Mesodermal cell (in vitro differentiated cells): Measurements from ENCODE around the gene HSDL1.

Experiments
- H3K27ac ChIP-seq: 2 replicates; pipeline ENCODE4 v1.7.0; 2013; ENCODE audit warnings: mild to moderate bottlenecking, low read depth, low read length, moderate library complexity; ENCODE audit not compliant: severe bottlenecking
- H3K36me3 ChIP-seq: 2 replicates; pipeline ENCODE4 v1.7.1; 2013; ENCODE audit warnings: mild to moderate bottlenecking, low read length, moderate library complexity; ENCODE audit not compliant: control insufficient read depth, insufficient read depth
- H3K4me1 ChIP-seq: one replicate; pipeline ENCODE4 v1.7.1; 2013; ENCODE audit warnings: mild to moderate bottlenecking, low read length; ENCODE audit not compliant: insufficient read depth, control insufficient read depth, poor library complexity, severe bottlenecking
- H3K4me3 ChIP-seq: 2 replicates; pipeline ENCODE4 v1.7.0; 2013; ENCODE audit warnings: low read length, control low read depth, mild to moderate bottlenecking; ENCODE audit not compliant: insufficient read depth, poor library complexity, severe bottlenecking; ENCODE audit errors: extremely low read depth
- H3K9me3 ChIP-seq: 2 replicates; pipeline ENCODE4 v1.7.1; 2013; ENCODE audit warnings: mild to moderate bottlenecking, low read length, moderate library complexity; ENCODE audit not compliant: control insufficient read depth
- WGBS, 2 experiments: methylation state at CpG; one replicate each; pipeline ENCODE4 v1.1.5; 2013; ENCODE audit warnings: missing lambda C conversion rate in 2 of 2; ENCODE audit not compliant: insufficient coverage in 2 of 2; 5-methylcytosine and 5-hydroxymethylcytosine counted together

Gene HSDL1

GRCh38 chr16:84175350-84176081, 30.5 kb upstream of the HSDL1 start:
- Histone ChIP-seq H3K9me3 (no peaks in the 10 kb centered on the region), H3K36me3 (peaks cover 14% of the 10 kb centered on the region), H3K27ac (no peak overlapping the region), H3K4me3 (no peak overlapping the region), H3K4me1 (peaks cover 28% of the 10 kb centered on the region)
- 74 to 90% methylated on average over 5 to 9 of the region's 10 CpGs for WGBS, 2 experiments

GRCh38 chr16:84174396-84174795, 29.4 kb upstream of the HSDL1 start:
- H3K4me3 ChIP-seq, result no peak overlapping the region
- peaks cover 3% of the 10 kb centered on the region for H3K36me3 ChIP-seq
- H3K9me3 ChIP-seq, result no peaks in the 10 kb centered on the region
- H3K27ac ChIP-seq, result no peak overlapping the region
- WGBS, 2 experiments, result 88 to 96% methylated on average over 8 to 10 of the region's 11 CpGs
- peaks cover 26% of the 10 kb centered on the region for H3K4me1 ChIP-seq

GRCh38 chr16:84169765-84170310, 24.9 kb upstream of the HSDL1 start:
- no peak overlapping the region for H3K27ac ChIP-seq
- H3K4me1 ChIP-seq, result no peaks in the 10 kb centered on the region
- 88% methylated on average over 5 to 9 of the region's 11 CpGs for WGBS, 2 experiments
- no peaks in the 10 kb centered on the region for H3K9me3 ChIP-seq
- no peaks in the 10 kb centered on the region for H3K36me3 ChIP-seq
- H3K4me3 ChIP-seq, result no peak overlapping the region

- Histone ChIP-seq H3K9me3 (no peaks in the 10 kb centered on the region), H3K27ac (no peak overlapping the region), H3K4me1 (no peaks in the 10 kb centered on the region), H3K36me3 (no peaks in the 10 kb centered on the region), H3K4me3 (no peak overlapping the region)
- 84 to 92% methylated on average over 8 to 10 of the region's 13 CpGs for WGBS, 2 experiments
Observed at GRCh38 chr16:84166796-84167695, 22.1 kb upstream of the HSDL1 start.

GRCh38 chr16:84165746-84166145, 20.8 kb upstream of the HSDL1 start:
- Histone ChIP-seq H3K36me3 (no peaks in the 10 kb centered on the region), H3K9me3 (no peaks in the 10 kb centered on the region), H3K4me1 (no peaks in the 10 kb centered on the region), H3K4me3 (no peak overlapping the region), H3K27ac (no peak overlapping the region)
- WGBS, 2 experiments, result 90% methylated on average over 7 of the region's 7 CpGs

- WGBS, 2 experiments, result 82 to 90% methylated on average over 2 to 3 of the region's 3 CpGs
Observed at GRCh38 chr16:84161801-84162200, 16.8 kb upstream of the HSDL1 start.

GRCh38 chr16:84161037-84161436, 16.1 kb upstream of the HSDL1 start:
- WGBS, 2 experiments, result 85 to 93% methylated on average over 10 of the region's 10 CpGs
- H3K9me3 ChIP-seq, result no peaks in the 10 kb centered on the region
- no peaks in the 10 kb centered on the region for H3K4me1 ChIP-seq
- no peak overlapping the region for H3K27ac ChIP-seq
- H3K36me3 ChIP-seq, result no peaks in the 10 kb centered on the region
- H3K4me3 ChIP-seq, result no peak overlapping the region

More at GRCh38 chr16:84161801-84162200, 16.8 kb upstream of the HSDL1 start:
- no peak overlapping the region for H3K4me3 ChIP-seq
- no peaks in the 10 kb centered on the region for H3K9me3 ChIP-seq
- no peak overlapping the region for H3K27ac ChIP-seq
- H3K36me3 ChIP-seq, result no peaks in the 10 kb centered on the region
- H3K4me1 ChIP-seq, result no peaks in the 10 kb centered on the region

GRCh38 chr16:84159800-84160199, 14.8 kb upstream of the HSDL1 start:
- no peak overlapping the region for H3K27ac ChIP-seq
- WGBS, 2 experiments, result no CpG with 5 or more reads among the region's 1 CpG
- H3K4me3 ChIP-seq, result no peak overlapping the region
- H3K4me1 ChIP-seq, result no peaks in the 10 kb centered on the region
- H3K9me3 ChIP-seq, result no peaks in the 10 kb centered on the region
- H3K36me3 ChIP-seq, result no peaks in the 10 kb centered on the region

- Histone ChIP-seq H3K4me3 (no peak overlapping the region), H3K4me1 (no peaks in the 10 kb centered on the region), H3K9me3 (no peaks in the 10 kb centered on the region), H3K36me3 (no peaks in the 10 kb centered on the region), H3K27ac (no peak overlapping the region)
- 76 to 96% methylated on average over 4 to 5 of the region's 9 CpGs for WGBS, 2 experiments
Observed at GRCh38 chr16:84159007-84159406, 14.0 kb upstream of the HSDL1 start.

- no peaks in the 10 kb centered on the region for H3K4me1 ChIP-seq
- H3K36me3 ChIP-seq, result no peaks in the 10 kb centered on the region
- no peak overlapping the region for H3K27ac ChIP-seq
- 91 to 100% methylated on average over 2 to 4 of the region's 5 CpGs for WGBS, 2 experiments
- H3K4me3 ChIP-seq, result no peak overlapping the region
- H3K9me3 ChIP-seq, result no peaks in the 10 kb centered on the region
Observed at GRCh38 chr16:84156342-84156784, 11.4 kb upstream of the HSDL1 start.
